Subcutaneous abdominal adipose tissue (tissue), 5 donors: ENCODE results near the gene PKDREJ.
"Not testable (repeated sequence)": the region's sequence is repeated elsewhere in the genome, so short reads cannot be mapped to it uniquely, and the experiment has no call there.

Experiments used
- H3K27ac ChIP-seq: one replicate; pipeline ENCODE4 v1.7.0; 2013; ENCODE audit warnings: low read depth, mild to moderate bottlenecking, inconsistent platforms, low read length, moderate library complexity
- H3K27me3 ChIP-seq, 5 donors: one replicate each; pipeline ENCODE4 v1.7.0; 2013; ENCODE audit warnings: low read length in 5 of 5, inconsistent platforms in 1 of 5; ENCODE audit not compliant: control insufficient read depth in 5 of 5, insufficient read depth in 4 of 5
- H3K36me3 ChIP-seq, 5 donors: one replicate each; pipeline ENCODE4 v1.7.0; 2013; ENCODE audit warnings: low read length in 5 of 5; ENCODE audit not compliant: control insufficient read depth in 5 of 5, insufficient read depth in 5 of 5
- H3K4me1 ChIP-seq, 5 donors: one replicate each; pipeline ENCODE4 v1.7.0; 2013; ENCODE audit warnings: low read length in 5 of 5, mild to moderate bottlenecking in 3 of 5, moderate library complexity in 1 of 5; ENCODE audit not compliant: control insufficient read depth in 5 of 5, insufficient read depth in 5 of 5
- H3K4me3 ChIP-seq, 5 donors: one replicate each; pipeline ENCODE4 v1.7.0; 2013; ENCODE audit warnings: low read length in 5 of 5, low read depth in 1 of 5
- H3K9ac ChIP-seq, 5 donors: one replicate each; pipeline ENCODE4 v1.7.0; 2013; ENCODE audit warnings: low read length in 5 of 5, mild to moderate bottlenecking in 4 of 5, moderate library complexity in 3 of 5
- H3K9me3 ChIP-seq, 5 donors: one replicate each; pipeline ENCODE4 v1.7.0; 2013; ENCODE audit warnings: low read length in 5 of 5; ENCODE audit not compliant: control insufficient read depth in 5 of 5
- donor health status: healthy.
- donor health status: healthy.
- donor health status: healthy.
- donor health status: healthy.
- donor health status: healthy.

Gene PKDREJ

GRCh38 chr22:46263216-46263590 lies at the start of gene PKDREJ:
Gene PKDREJ (minus strand): TSS chr22:46263343. CDS start chr22:46263322, 21 bp downstream.
- H3K36me3 ChIP-seq, result no peaks in the 10 kb centered on the region
- H3K9ac ChIP-seq, result peak within 1 kb of the TSS in 1 of 5 donors; percentile 30
- peak within 1 kb of the TSS in 3 of 5 donors; percentile 38 to 48 (median 40) for H3K4me3 ChIP-seq
- H3K27ac ChIP-seq, result no peak within 1 kb of the TSS
- peaks cover 0 to 3% (median 0%) of the 10 kb centered on the region in 5 donors for H3K9me3 ChIP-seq
- H3K27me3 ChIP-seq, result no peaks in the 10 kb centered on the region
- peaks cover 0 to 17% (median 12%) of the 10 kb centered on the region in 5 donors for H3K4me1 ChIP-seq

- not testable (repeated sequence) for H3K9me3 ChIP-seq, H3K4me3 ChIP-seq, H3K27me3 ChIP-seq, H3K27ac ChIP-seq, H3K36me3 ChIP-seq, H3K4me1 ChIP-seq, H3K9ac ChIP-seq
Observed at GRCh38 chr22:46312848-46313247, 49.7 kb upstream of the PKDREJ start.

GRCh38 chr22:46312056-46312455 lies 48.9 kb upstream of the PKDREJ start:
- Histone ChIP-seq H3K4me3 (no peak overlapping the region), H3K27ac (no peak overlapping the region), H3K36me3 (no peaks in the 10 kb centered on the region), H3K4me1 (no peaks in the 10 kb centered on the region), H3K9me3 (no peaks in the 10 kb centered on the region), H3K27me3 (no peaks in the 10 kb centered on the region), H3K9ac (no peak overlapping the region)

GRCh38 chr22:46309526-46310085 lies 46.5 kb upstream of the PKDREJ start:
- Histone ChIP-seq H3K4me1 (no peaks in the 10 kb centered on the region), H3K4me3 (no peak overlapping the region), H3K9ac (no peak overlapping the region), H3K36me3 (no peaks in the 10 kb centered on the region), H3K27ac (no peak overlapping the region), H3K9me3 (no peaks in the 10 kb centered on the region), H3K27me3 (no peaks in the 10 kb centered on the region)

- Histone ChIP-seq H3K9me3 (no peaks in the 10 kb centered on the region), H3K36me3 (no peaks in the 10 kb centered on the region), H3K4me3 (no peak overlapping the region), H3K4me1 (no peaks in the 10 kb centered on the region), H3K27me3 (no peaks in the 10 kb centered on the region), H3K27ac (no peak overlapping the region), H3K9ac (no peak overlapping the region)
Observed at GRCh38 chr22:46308283-46308988, 45.3 kb upstream of the PKDREJ start.

GRCh38 chr22:46303347-46303965 lies 40.3 kb upstream of the PKDREJ start:
- H3K36me3 ChIP-seq, result no peaks in the 10 kb centered on the region
- H3K4me3 ChIP-seq, result no peak overlapping the region
- H3K9me3 ChIP-seq, result no peaks in the 10 kb centered on the region
- no peaks in the 10 kb centered on the region for H3K4me1 ChIP-seq
- H3K9ac ChIP-seq, result no peak overlapping the region
- no peak overlapping the region for H3K27ac ChIP-seq
- H3K27me3 ChIP-seq, result peaks cover 0 to 3% (median 0%) of the 10 kb centered on the region in 5 donors

- Histone ChIP-seq H3K9ac (no peak overlapping the region), H3K36me3 (no peaks in the 10 kb centered on the region), H3K4me1 (peaks cover 2 to 21% (median 19%) of the 10 kb centered on the region in 5 donors), H3K9me3 (no peaks in the 10 kb centered on the region), H3K27me3 (peaks cover 0 to 3% (median 0%) of the 10 kb centered on the region in 5 donors), H3K27ac (no peak overlapping the region), H3K4me3 (no peak overlapping the region)
Observed at GRCh38 chr22:46300491-46300890, 37.3 kb upstream of the PKDREJ start.

- H3K9ac ChIP-seq, result no peak overlapping the region
- no peak overlapping the region for H3K27ac ChIP-seq
- H3K4me3 ChIP-seq, result no peak overlapping the region
- no peaks in the 10 kb centered on the region for H3K36me3 ChIP-seq
- H3K4me1 ChIP-seq, result peaks cover 3 to 26% (median 21%) of the 10 kb centered on the region in 5 donors
- peaks cover 0 to 3% (median 0%) of the 10 kb centered on the region in 5 donors for H3K27me3 ChIP-seq
- no peaks in the 10 kb centered on the region for H3K9me3 ChIP-seq
Observed at GRCh38 chr22:46299101-46299500, 36.0 kb upstream of the PKDREJ start.

GRCh38 chr22:46297151-46297812 lies 34.1 kb upstream of the PKDREJ start:
- Histone ChIP-seq H3K9ac (peak overlapping the region in 3 of 5 donors; percentile 37 to 62 (median 53)), H3K27me3 (peaks cover 0 to 3% (median 0%) of the 10 kb centered on the region in 5 donors), H3K9me3 (no peaks in the 10 kb centered on the region), H3K36me3 (peaks cover 0 to 17% (median 15%) of the 10 kb centered on the region in 5 donors), H3K27ac (no peak overlapping the region), H3K4me1 (peaks cover 3 to 41% (median 24%) of the 10 kb centered on the region in 5 donors), H3K4me3 (peak overlapping the region in 4 of 5 donors; percentile 44 to 82 (median 73))
